GM20000 (cell line): ENCODE measurements around the gene MYO1D.

ENCODE experiments used
- DNase-seq: peaks from one replicate; pipeline ENCODE4 v3.0.0; 2012; ENCODE audit warnings: low spot score
- CTCF ChIP-seq: IDR thresholded peaks from 2 replicates; pipeline ENCODE4 v1.5.1; 2012; ENCODE audit warnings: mild to moderate bottlenecking, control low read depth; ENCODE audit errors: extremely low read depth, missing control alignments

The MYO1D gene

DNA sequence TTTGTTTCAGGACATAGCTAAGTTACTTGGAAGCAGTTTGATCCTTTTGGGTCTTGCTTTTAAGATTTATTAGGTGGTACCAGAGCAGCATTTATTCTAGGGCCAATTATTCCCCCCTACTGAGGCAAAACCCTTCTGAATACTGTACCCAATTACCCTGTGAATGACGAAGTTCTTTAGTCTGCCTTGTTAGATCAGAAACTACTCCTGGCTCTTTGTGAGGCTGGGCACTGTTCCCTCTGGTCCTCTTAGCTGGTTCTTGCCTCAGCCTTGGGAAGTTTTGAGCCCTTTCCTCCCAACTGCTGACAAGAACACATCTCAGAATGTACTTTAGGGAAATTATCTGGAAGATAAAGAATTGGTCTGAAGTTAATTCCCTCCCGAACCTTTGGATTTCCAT lies 274.5 kb downstream of the MYO1D start:
- no peak for DNase-seq
- TF ChIP-seq CTCF = no peak

- no peak for TF ChIP-seq CTCF
- no peak for DNase-seq
These were observed 275.1 kb downstream of the MYO1D start for GRCh38 chr17:32601866-32602265.

DNA sequence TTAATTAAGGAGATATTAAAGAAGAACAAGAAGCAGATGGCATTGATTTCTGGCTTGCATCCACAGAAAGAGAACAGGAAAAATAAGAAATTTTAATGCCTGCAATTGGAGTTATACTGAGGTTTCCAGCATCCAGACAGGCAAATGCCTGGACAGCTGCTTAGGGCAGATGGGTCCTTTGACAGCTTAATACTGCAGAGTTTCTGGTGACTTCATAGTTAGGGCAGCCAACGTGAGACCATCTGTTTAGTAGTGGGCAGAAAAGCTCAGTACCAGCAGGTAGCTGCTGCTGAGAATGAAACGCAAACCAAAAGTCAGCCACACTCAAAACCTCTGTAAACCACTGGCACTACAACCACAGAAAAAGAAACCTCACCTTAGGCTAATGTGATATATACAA lies 280.3 kb downstream of the MYO1D start:
- TF ChIP-seq CTCF = no peak
- DNase-seq = peak; percentile 48

DNA sequence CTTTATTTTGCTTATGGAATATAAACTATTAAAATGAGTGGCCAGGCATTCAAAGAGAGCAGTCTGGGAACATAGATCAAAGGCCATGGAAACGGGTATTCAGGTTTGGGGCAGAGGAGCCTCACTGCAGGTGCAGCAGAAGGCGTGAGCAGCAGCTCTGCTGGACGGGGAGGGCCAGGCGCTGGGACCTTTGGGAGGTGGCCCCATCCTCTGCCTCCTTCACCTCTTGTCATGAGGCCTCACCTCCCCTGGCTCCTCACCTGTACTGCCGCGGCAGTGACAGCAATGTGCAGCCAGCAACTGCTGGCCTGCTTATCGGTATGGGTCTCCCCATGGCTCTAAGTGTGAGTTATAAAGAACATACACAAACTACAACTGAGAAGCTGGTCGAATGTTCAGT lies 280.7 kb downstream of the MYO1D start:
- DNase-seq = no peak
- TF ChIP-seq CTCF = no peak

DNA sequence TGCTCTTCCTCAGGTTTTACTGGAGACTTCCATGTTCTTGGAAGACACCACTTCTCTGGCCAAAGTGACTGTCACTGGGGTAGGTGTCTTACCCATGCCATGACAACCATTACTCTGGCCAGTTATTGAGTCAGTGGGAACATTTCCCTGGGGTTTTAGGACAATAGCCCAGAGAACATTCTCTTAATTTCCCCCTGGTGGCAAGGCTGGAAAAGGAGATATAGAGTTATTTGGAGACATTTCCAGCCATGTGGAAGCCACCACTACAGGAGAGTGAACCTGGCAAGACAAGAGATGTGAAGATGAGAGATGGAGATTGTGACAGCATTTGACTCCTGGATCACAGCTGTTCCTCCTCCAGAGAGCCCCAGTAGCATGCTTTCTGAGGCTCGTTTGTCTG lies 283.9 kb downstream of the MYO1D start:
- no peak for TF ChIP-seq CTCF
- DNase-seq = no peak

DNA sequence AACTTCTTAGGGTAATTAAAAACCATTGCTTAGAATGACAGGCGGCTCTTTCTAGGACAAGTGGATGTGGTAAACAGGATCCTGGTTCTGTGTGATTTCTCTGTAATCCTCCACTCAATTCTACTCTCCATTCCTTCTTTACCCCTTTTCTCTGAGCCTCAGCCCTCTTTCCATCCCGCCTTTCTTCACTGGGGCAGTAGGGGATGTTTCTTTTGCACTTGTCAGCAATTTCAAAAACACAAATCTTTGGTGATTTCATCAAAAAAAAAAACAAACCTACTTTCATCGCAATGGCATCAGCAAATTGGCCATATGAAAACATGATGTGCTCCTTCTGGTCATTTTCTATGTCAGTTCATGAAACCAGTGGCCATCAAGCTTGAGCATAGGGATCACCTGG lies 285.5 kb downstream of the MYO1D start:
- DNase-seq = no peak
- TF ChIP-seq CTCF = no peak

- DNase-seq = no peak
- TF ChIP-seq CTCF = no peak
These were observed 285.9 kb downstream of the MYO1D start for GRCh38 chr17:32590974-32591373.
